MM.1S (cell line): Measurements from ENCODE around the gene POGLUT3.

Experiments
- DNase-seq: peaks from one replicate; pipeline ENCODE4 v3.0.0-alpha.2; 2015
- H2AFZ ChIP-seq: fragments of 300-600 bp; sonication (generic); 2 replicates; pipeline ENCODE4 v1.6.0; 2016; ENCODE audit warnings: antibody characterized with exemption, low read length
- H3F3A ChIP-seq: fragments of 300-600 bp; sonication (generic); 2 replicates; pipeline ENCODE4 v1.6.1; 2016; ENCODE audit warnings: mild to moderate bottlenecking, antibody characterized with exemption, low read length, moderate library complexity, mixed read lengths; ENCODE audit not compliant: insufficient read depth
- H3K27ac ChIP-seq: fragments of 300-600 bp; sonication (generic); 2 replicates; pipeline ENCODE4 v1.5.1; 2016; ENCODE audit warnings: mild to moderate bottlenecking, low read length
- H3K27me3 ChIP-seq: fragments of 300-600 bp; sonication (generic); replicated peaks from 2 replicates; pipeline ENCODE4 v1.6.0; 2016; ENCODE audit warnings: low read length; ENCODE audit not compliant: insufficient read depth
- H3K36me3 ChIP-seq: fragments of 300-600 bp; sonication (generic); replicated peaks from 2 replicates; pipeline ENCODE4 v1.6.1; 2016; ENCODE audit warnings: mild to moderate bottlenecking, low read length, mixed read lengths; ENCODE audit not compliant: insufficient read depth
- H3K4me1 ChIP-seq: fragments of 300-600 bp; sonication (generic); 2 replicates; pipeline ENCODE4 v1.6.1; 2016; ENCODE audit warnings: low read length, mixed read lengths
- H3K4me2 ChIP-seq: fragments of 300-600 bp; sonication (generic); 2 replicates; pipeline ENCODE4 v1.6.0; 2016; ENCODE audit warnings: low read depth, low read length
- H3K4me3 ChIP-seq: fragments of 300-600 bp; sonication (generic); 2 replicates; pipeline ENCODE4 v1.5.1; 2016; ENCODE audit warnings: low read length, mixed read lengths
- H3K79me2 ChIP-seq: fragments of 300-600 bp; sonication (generic); 2 replicates; pipeline ENCODE4 v1.6.1; 2016; ENCODE audit warnings: mixed run types, low read length, mixed read lengths
- H3K9ac ChIP-seq: fragments of 300-600 bp; sonication (generic); 2 replicates; pipeline ENCODE4 v1.6.1; 2016; ENCODE audit warnings: low read length, mixed read lengths
- H3K9me2 ChIP-seq: fragments of 300-600 bp; sonication (generic); replicated peaks from 2 replicates; pipeline ENCODE4 v1.6.1; 2016; ENCODE audit warnings: mild to moderate bottlenecking, low read length, mixed read lengths; ENCODE audit not compliant: insufficient read depth
- H3K9me3 ChIP-seq: fragments of 300-600 bp; sonication (generic); replicated peaks from 2 replicates; pipeline ENCODE4 v1.6.1; 2016; ENCODE audit warnings: mild to moderate bottlenecking, low read length, mixed read lengths; ENCODE audit not compliant: insufficient read depth
- H4K20me1 ChIP-seq: fragments of 300-600 bp; sonication (generic); 2 replicates; pipeline ENCODE4 v1.6.1; 2016; ENCODE audit warnings: mild to moderate bottlenecking, low read length, moderate library complexity, mixed read lengths; ENCODE audit not compliant: insufficient read depth
- EZH2 ChIP-seq: fragments of 300-600 bp; sonication (generic); optimal IDR thresholded peaks from 2 replicates; pipeline ENCODE3; 2017; ENCODE audit warnings: low read depth, mild to moderate bottlenecking, antibody characterized with exemption, low read length, mixed read lengths
- EZH2phosphoT487 ChIP-seq: fragments of 300-600 bp; sonication (generic); IDR thresholded peaks from 2 replicates; pipeline ENCODE4 v1.6.1; 2018; ENCODE audit warnings: antibody characterized with exemption, low read length
- TF ChIP-seq, protein P1 (sequence below): fragments of 300-600 bp; sonication (generic); IDR thresholded peaks from 2 replicates; pipeline ENCODE4 v1.5.1; 2016; ENCODE audit warnings: antibody characterized with exemption, low read length, mixed read lengths

Gene POGLUT3

DNA sequence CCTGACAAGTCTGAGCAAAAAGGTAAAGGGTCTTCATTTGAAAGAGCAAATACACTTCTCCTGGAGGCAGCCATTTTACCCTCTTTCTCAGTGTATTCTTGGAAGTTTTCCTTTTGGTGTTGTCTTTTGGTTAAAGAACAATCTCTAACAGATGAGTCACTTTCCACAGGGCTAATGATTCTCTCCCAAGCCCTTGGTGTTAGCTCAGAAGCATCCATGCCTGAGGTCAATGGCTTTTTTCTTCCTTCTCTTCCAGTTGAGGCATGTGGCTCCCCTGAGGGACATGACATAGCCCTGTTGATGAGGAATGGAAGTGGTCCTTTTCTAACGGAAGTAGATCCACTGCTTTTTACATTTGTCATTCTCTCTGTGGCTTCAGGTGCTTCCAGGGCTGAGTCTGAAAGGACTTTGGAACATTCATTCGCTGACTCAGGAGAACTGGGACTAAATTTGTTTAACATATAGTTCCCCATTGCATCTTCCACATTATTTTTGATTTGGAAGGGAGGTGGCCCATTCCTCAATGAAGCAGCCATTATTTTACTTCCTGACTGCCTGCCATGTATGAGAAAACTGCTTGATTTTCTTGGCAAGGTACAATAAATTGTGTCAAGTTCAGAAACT, 13.8 kb upstream of the POGLUT3 start:
- H3K4me3 ChIP-seq: no peak overlapping the region
- no peak overlapping the region for H2AFZ ChIP-seq
- no peaks in the 10 kb centered on the region for H3F3A ChIP-seq
- H3K36me3 ChIP-seq: no peaks in the 10 kb centered on the region
- H3K9me2 ChIP-seq: no peaks in the 10 kb centered on the region
- DNase-seq: no peak
- H3K4me1 ChIP-seq: no peaks in the 10 kb centered on the region
- no peaks in the 10 kb centered on the region for H3K9me3 ChIP-seq
- H3K27ac ChIP-seq: no peak overlapping the region
- H3K79me2 ChIP-seq: no peaks in the 10 kb centered on the region
- H3K4me2 ChIP-seq: no peak overlapping the region
- TF ChIP-seq, protein P1, sequence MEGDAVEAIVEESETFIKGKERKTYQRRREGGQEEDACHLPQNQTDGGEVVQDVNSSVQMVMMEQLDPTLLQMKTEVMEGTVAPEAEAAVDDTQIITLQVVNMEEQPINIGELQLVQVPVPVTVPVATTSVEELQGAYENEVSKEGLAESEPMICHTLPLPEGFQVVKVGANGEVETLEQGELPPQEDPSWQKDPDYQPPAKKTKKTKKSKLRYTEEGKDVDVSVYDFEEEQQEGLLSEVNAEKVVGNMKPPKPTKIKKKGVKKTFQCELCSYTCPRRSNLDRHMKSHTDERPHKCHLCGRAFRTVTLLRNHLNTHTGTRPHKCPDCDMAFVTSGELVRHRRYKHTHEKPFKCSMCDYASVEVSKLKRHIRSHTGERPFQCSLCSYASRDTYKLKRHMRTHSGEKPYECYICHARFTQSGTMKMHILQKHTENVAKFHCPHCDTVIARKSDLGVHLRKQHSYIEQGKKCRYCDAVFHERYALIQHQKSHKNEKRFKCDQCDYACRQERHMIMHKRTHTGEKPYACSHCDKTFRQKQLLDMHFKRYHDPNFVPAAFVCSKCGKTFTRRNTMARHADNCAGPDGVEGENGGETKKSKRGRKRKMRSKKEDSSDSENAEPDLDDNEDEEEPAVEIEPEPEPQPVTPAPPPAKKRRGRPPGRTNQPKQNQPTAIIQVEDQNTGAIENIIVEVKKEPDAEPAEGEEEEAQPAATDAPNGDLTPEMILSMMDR: no peak
- TF ChIP-seq EZH2: no peak
- no peak for TF ChIP-seq EZH2phosphoT487
- H4K20me1 ChIP-seq: no peaks in the 10 kb centered on the region
- no peak overlapping the region for H3K9ac ChIP-seq
- H3K27me3 ChIP-seq: no peaks in the 10 kb centered on the region

DNA sequence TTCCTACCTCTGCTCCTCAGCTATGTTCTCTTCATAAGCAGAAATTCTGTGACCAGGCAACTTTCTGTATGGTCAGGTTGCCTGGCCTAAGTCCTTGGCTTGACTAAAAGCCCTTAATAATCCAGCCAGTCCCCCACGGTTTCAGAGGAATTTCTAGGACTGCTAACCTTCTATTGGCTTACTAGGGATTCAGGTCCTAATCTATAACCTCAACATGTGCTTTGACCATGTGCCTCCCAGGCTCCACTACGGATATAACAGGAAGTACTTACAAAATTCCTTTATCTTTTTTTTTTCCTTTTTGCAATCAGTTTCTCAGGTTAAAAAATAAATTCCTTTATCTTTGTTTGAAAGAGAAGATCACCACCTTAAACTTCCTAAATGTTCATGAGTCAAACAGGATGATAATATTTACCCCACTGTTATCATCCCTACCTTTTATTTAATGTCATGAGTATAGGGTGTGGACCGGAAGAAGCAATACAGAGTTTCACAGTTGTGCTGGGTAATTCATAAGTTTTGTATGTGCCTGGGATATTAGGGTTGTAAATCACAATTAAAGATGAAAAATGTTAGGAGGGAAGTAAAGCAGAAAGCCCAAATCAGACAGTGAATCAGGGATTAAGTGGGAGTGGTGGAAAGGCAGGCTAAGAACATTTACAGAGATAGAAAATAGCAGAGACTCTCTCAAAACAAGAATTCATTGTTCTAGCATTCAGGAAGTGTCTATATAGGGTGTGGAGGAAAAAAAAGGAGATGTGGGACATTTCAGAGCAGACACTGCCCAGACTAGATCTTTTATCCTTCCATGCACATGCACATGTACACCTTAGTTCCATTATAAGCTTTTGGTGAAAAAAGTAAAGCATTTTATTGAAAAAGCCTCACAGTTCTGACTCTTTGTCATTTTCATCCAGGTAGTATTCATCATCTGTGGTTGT, 10.7 kb upstream of the POGLUT3 start:
- Histone ChIP-seq H3K36me3 (no peaks in the 10 kb centered on the region), H3K9me3 (no peaks in the 10 kb centered on the region), H3K79me2 (no peaks in the 10 kb centered on the region), H2AFZ (no peak overlapping the region), H4K20me1 (no peaks in the 10 kb centered on the region), H3K4me2 (no peak overlapping the region), H3K9me2 (no peaks in the 10 kb centered on the region), H3K27ac (no peak overlapping the region), H3K27me3 (no peaks in the 10 kb centered on the region), H3K4me3 (no peak overlapping the region), H3F3A (no peaks in the 10 kb centered on the region), H3K4me1 (no peaks in the 10 kb centered on the region), H3K9ac (no peak overlapping the region)
- TF ChIP-seq, protein P1: no peak
- no peak for TF ChIP-seq EZH2
- TF ChIP-seq EZH2phosphoT487: no peak
- no peak for DNase-seq

DNA sequence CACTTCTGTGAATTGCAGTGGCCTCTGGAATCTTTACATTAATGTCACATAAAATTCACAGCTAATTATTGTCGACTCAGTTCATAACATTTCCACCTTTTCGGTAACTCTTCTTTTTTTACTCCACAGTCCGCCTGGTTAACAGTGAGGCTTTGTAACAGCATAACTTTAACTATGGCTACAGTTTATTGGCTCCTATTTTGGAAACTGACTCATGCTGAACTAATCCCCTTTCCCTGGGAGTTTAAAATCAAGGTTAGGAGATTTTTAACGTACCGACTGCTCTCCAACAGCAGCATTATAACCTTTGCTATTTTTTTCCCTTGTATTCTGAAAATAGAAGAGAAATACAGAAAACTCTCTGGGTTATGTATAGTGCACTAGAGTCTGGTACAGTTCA, 3.2 kb upstream of the POGLUT3 start:
- H3K4me3 ChIP-seq: no peak overlapping the region
- H3K9ac ChIP-seq: no peak overlapping the region
- no peak overlapping the region for H3K4me2 ChIP-seq
- no peaks in the 10 kb centered on the region for H3K27me3 ChIP-seq
- no peak for DNase-seq
- H3K79me2 ChIP-seq: no peaks in the 10 kb centered on the region
- no peaks in the 10 kb centered on the region for H3K4me1 ChIP-seq
- H3K36me3 ChIP-seq: no peaks in the 10 kb centered on the region
- no peaks in the 10 kb centered on the region for H4K20me1 ChIP-seq
- H3K27ac ChIP-seq: no peak overlapping the region
- H3K9me2 ChIP-seq: no peaks in the 10 kb centered on the region
- no peak for TF ChIP-seq EZH2phosphoT487
- TF ChIP-seq, protein P1: no peak
- no peak for TF ChIP-seq EZH2
- H3K9me3 ChIP-seq: no peaks in the 10 kb centered on the region
- H3F3A ChIP-seq: no peaks in the 10 kb centered on the region; the same call in 1 of the 2 replicates
- no peak overlapping the region for H2AFZ ChIP-seq
